ENCODE results near the gene PER1. TPM values are rescaled to one million over a fixed set of nuclear protein-coding genes. Genes with fewer than 3 reads are reported as not detected.

PER1 gene
- total and polyA plus RNA-seq, 9 of the 15 experiments (the other 6 are each of a cell fraction or from before 2014, with no cell fraction given), result 0.13 to 26.0 (median 3.4) TPM

DNA sequence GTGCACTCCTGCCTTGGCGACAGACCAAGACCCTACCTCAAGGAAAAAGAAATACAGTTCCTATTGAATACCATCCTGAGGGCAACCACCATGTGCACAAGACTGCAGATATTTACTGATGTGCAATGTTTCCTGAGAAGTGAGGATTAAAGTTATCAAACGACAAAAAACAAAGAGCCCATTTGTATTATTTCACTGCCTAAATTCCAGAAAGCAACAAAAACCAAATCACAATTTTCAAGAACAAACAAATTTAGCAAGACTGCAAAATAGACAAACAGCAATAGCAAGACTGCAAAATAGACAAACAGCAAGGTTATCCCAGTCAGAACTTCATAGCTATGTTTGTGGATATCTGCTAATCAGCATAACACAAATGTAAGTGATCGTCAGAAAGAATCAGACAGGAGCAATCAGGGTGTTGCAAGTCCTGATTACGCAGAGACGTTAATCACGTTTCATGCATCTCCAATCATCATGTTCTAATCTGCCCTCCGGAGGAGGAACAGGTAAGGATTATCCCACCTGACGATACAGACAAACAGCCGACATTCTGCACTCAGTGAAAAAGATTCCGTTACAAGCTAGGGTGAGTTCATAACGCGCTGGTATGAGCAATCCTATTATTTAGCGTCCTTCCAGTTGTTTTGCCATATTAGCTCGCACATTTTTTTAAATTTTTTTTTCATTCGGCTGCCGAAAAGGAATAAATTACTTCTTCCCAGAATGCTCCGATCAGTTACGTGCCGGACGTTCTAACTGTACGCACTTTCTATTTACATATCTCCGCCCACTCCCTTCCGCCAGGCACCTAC lies 21.1 kb upstream of the PER1 start (continued):
- TF ChIP-seq, protein P1, sequence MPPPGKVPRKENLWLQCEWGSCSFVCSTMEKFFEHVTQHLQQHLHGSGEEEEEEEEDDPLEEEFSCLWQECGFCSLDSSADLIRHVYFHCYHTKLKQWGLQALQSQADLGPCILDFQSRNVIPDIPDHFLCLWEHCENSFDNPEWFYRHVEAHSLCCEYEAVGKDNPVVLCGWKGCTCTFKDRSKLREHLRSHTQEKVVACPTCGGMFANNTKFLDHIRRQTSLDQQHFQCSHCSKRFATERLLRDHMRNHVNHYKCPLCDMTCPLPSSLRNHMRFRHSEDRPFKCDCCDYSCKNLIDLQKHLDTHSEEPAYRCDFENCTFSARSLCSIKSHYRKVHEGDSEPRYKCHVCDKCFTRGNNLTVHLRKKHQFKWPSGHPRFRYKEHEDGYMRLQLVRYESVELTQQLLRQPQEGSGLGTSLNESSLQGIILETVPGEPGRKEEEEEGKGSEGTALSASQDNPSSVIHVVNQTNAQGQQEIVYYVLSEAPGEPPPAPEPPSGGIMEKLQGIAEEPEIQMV (tag; conservative IDR thresholded peaks at IDR 0.05; ENCODE audit: low read depth), result 0 out of 2 replicates have a peak, but pooled peaks have one; percentile 34
- no peak for TF ChIP-seq HOMEZ (CRISPR knock-in tag; IDR thresholded peaks at IDR 0.05)
- TF ChIP-seq SNAPC5 (CRISPR knock-in tag; IDR thresholded peaks at IDR 0.05), result peak; percentile 94
- TF ChIP-seq SMARCC2 (IDR thresholded peaks at IDR 0.05; ENCODE audit: low read depth), result no peak; the same call in 1 of the 2 replicates
- peak; percentile 85 for TF ChIP-seq POLR2G (IDR thresholded peaks at IDR 0.05; ENCODE audit: low read depth, low read length)
- TF ChIP-seq DNMT1 (IDR thresholded peaks at IDR 0.05), result no peak; the same call in 1 of the 2 replicates
- peak; percentile 91 for TF ChIP-seq RBFOX2 (IDR thresholded peaks at IDR 0.05; ENCODE audit: low read depth, low read length)
- peak; percentile 100 for TF ChIP-seq RUNX1 (IDR thresholded peaks at IDR 0.05; ENCODE audit: low read depth)
- peak; percentile 70 for TF ChIP-seq EP300 (IDR thresholded peaks at IDR 0.05; ENCODE audit: low read length)
- peak; percentile 61; the same call in 1 of the 2 replicates for TF ChIP-seq SMARCA5 (IDR thresholded peaks at IDR 0.05)
- TF ChIP-seq, protein P2, sequence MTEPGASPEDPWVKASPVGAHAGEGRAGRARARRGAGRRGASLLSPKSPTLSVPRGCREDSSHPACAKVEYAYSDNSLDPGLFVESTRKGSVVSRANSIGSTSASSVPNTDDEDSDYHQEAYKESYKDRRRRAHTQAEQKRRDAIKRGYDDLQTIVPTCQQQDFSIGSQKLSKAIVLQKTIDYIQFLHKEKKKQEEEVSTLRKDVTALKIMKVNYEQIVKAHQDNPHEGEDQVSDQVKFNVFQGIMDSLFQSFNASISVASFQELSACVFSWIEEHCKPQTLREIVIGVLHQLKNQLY (CRISPR knock-in tag; conservative IDR thresholded peaks at IDR 0.05), result peak; percentile 79 to 97; a peak in 3 of 4 replicates
- peak; percentile 74 for TF ChIP-seq ZZZ3 (IDR thresholded peaks at IDR 0.05)
- peak; percentile 18 for TF ChIP-seq FUS (optimal IDR thresholded peaks at IDR 0.05; ENCODE audit: low read depth, low read length)
- no peak; the same call in 1 of the 2 replicates for TF ChIP-seq FOXJ2 (tag; IDR thresholded peaks at IDR 0.05)
- TF ChIP-seq, protein P3, sequence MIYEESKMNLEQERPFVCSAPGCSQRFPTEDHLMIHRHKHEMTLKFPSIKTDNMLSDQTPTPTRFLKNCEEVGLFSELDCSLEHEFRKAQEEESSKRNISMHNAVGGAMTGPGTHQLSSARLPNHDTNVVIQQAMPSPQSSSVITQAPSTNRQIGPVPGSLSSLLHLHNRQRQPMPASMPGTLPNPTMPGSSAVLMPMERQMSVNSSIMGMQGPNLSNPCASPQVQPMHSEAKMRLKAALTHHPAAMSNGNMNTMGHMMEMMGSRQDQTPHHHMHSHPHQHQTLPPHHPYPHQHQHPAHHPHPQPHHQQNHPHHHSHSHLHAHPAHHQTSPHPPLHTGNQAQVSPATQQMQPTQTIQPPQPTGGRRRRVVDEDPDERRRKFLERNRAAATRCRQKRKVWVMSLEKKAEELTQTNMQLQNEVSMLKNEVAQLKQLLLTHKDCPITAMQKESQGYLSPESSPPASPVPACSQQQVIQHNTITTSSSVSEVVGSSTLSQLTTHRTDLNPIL (CRISPR knock-in tag; IDR thresholded peaks at IDR 0.05), result peak; percentile 86
- peak; percentile 70; the same call in 1 of the 2 replicates for TF ChIP-seq JUNB (CRISPR knock-in tag; conservative IDR thresholded peaks at IDR 0.05)
- 0 out of 2 replicates have a peak, but pooled peaks have one; percentile 30 for TF ChIP-seq ZNF134 (CRISPR knock-in tag; conservative IDR thresholded peaks at IDR 0.05)
- peak; percentile 100 for TF ChIP-seq RNF2 (IDR thresholded peaks at IDR 0.05)
- TF ChIP-seq ZNF507 (tag; conservative IDR thresholded peaks at IDR 0.05), result no peak
- peak; percentile 99 for TF ChIP-seq GTF2F1 (IDR thresholded peaks at IDR 0.05; ENCODE audit: low read depth, low read length)
- no peak for TF ChIP-seq SAFB2 (IDR thresholded peaks at IDR 0.05; ENCODE audit: borderline replicate concordance, low read depth, low read length, severe bottlenecking)
- TF ChIP-seq TARDBP (IDR thresholded peaks at IDR 0.05), result 0 out of 2 replicates have a peak, but pooled peaks have one; percentile 49
- peak; percentile 93 for TF ChIP-seq ZNF445 (CRISPR knock-in tag; IDR thresholded peaks at IDR 0.05; ENCODE audit: low read depth)
- peak; percentile 75 for TF ChIP-seq MAFK (IDR thresholded peaks at IDR 0.05; ENCODE audit: low read length)

Data from K562 (cell line).